HG03108 (cell line): ENCODE data around the gene CPNE5.
A peak's percentile ranks its signal among the peaks of the same experiment; 100 is the strongest.

ENCODE experiments used
- ATAC-seq: cut with Tn5 transposase; IDR thresholded peaks from one replicate; pipeline ENCODE4 v1.9.1; 2021; ENCODE audit warnings: moderate library complexity; ENCODE audit not compliant: unreplicated experiment

CPNE5 gene

GRCh38 chr6:36838896-36839748, at the start of gene CPNE5:
TSS of gene CPNE5 (minus strand) at chr6:36839444. CDS start at chr6:36839377, 67 bp downstream.
- ATAC-seq: no peak

- ATAC-seq: no peak
Observed at GRCh38 chr6:36888115-36888643, 48.9 kb upstream of the CPNE5 start.

- ATAC-seq: no peak
Observed at GRCh38 chr6:36886950-36887618, 47.8 kb upstream of the CPNE5 start.

GRCh38 chr6:36885461-36886401, 46.5 kb upstream of the CPNE5 start, which contains the start of gene C6orf89:
TSS of gene C6orf89 (plus strand) at chr6:36885952. CDS start at chr6:36899445, 13,493 bp downstream.
- peak; percentile 96 for ATAC-seq

- ATAC-seq: no peak
Observed at GRCh38 chr6:36884610-36885009, 45.4 kb upstream of the CPNE5 start.

- no peak for ATAC-seq
Observed at GRCh38 chr6:36875250-36875633, 36.0 kb upstream of the CPNE5 start.

- peak; percentile 70 for ATAC-seq
Observed at GRCh38 chr6:36874443-36875249, 35.4 kb upstream of the CPNE5 start, which contains the start of gene PPIL1. TSS of gene PPIL1 (minus strand) at chr6:36874803. CDS start at chr6:36874772, 31 bp downstream.

GRCh38 chr6:36873612-36874442, 34.6 kb upstream of the CPNE5 start:
- ATAC-seq: no peak

- ATAC-seq: no peak
Observed at GRCh38 chr6:36873115-36873514, 33.9 kb upstream of the CPNE5 start.

GRCh38 chr6:36871686-36872085, 32.4 kb upstream of the CPNE5 start:
- ATAC-seq: no peak

GRCh38 chr6:36867471-36868224, 28.4 kb upstream of the CPNE5 start:
- ATAC-seq: no peak

- no peak for ATAC-seq
Observed at GRCh38 chr6:36865835-36866234, 26.6 kb upstream of the CPNE5 start.

- ATAC-seq: no peak
Observed at GRCh38 chr6:36863670-36864540, 24.7 kb upstream of the CPNE5 start.

GRCh38 chr6:36862848-36863382, 23.7 kb upstream of the CPNE5 start:
- no peak for ATAC-seq

GRCh38 chr6:36862164-36862847, 23.1 kb upstream of the CPNE5 start:
- no peak for ATAC-seq

GRCh38 chr6:36860126-36860525, 20.9 kb upstream of the CPNE5 start:
- ATAC-seq: no peak
